ENCODE data around the gene OSBPL6.

DNA sequence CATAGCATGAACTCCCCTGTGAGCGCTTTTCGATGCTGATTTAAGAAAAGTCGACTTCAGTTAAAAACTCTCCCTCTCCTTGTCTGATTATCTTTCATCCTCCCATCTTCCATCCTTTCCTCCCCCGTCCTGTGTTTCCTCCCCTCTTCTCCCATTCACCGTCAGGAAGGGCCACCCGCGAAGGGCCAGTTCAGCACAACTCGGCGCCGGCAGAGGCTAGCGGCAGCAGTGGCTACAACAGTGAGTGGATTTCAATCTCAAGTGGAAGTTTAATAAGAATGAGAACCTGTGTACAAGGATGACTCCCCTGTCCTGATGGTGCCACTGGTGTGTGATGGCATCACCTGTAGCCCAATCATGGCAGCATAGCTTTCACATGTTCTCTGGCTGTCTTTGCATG lies 149.8 kb downstream of the OSBPL6 start:
- TF ChIP-seq ZNF263 (CRISPR knock-in tag; IDR thresholded peaks at IDR 0.05; ENCODE audit: borderline replicate concordance) = no peak
- TF ChIP-seq, protein P1, sequence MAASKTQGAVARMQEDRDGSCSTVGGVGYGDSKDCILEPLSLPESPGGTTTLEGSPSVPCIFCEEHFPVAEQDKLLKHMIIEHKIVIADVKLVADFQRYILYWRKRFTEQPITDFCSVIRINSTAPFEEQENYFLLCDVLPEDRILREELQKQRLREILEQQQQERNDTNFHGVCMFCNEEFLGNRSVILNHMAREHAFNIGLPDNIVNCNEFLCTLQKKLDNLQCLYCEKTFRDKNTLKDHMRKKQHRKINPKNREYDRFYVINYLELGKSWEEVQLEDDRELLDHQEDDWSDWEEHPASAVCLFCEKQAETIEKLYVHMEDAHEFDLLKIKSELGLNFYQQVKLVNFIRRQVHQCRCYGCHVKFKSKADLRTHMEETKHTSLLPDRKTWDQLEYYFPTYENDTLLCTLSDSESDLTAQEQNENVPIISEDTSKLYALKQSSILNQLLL (CRISPR knock-in tag; IDR thresholded peaks at IDR 0.05; ENCODE audit: borderline replicate concordance) = no peak
- TF ChIP-seq, protein P2, sequence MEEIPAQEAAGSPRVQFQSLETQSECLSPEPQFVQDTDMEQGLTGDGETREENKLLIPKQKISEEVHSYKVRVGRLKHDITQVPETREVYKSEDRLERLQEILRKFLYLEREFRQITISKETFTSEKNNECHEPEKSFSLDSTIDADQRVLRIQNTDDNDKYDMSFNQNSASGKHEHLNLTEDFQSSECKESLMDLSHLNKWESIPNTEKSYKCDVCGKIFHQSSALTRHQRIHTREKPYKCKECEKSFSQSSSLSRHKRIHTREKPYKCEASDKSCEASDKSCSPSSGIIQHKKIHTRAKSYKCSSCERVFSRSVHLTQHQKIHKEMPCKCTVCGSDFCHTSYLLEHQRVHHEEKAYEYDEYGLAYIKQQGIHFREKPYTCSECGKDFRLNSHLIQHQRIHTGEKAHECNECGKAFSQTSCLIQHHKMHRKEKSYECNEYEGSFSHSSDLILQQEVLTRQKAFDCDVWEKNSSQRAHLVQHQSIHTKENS (CRISPR knock-in tag; IDR thresholded peaks at IDR 0.05) = no peak
- no peak for TF ChIP-seq TAF1 (IDR thresholded peaks at IDR 0.05; ENCODE audit: control insufficient read depth, extremely low read depth, insufficient read depth, low read length, severe bottlenecking)
- TF ChIP-seq BRF1 (IDR thresholded peaks at IDR 0.05; ENCODE audit: borderline replicate concordance, extremely low read depth, insufficient read length) = no peak
- no peak for TF ChIP-seq ZNF561 (CRISPR knock-in tag; conservative IDR thresholded peaks at IDR 0.05)
- TF ChIP-seq, protein P3, sequence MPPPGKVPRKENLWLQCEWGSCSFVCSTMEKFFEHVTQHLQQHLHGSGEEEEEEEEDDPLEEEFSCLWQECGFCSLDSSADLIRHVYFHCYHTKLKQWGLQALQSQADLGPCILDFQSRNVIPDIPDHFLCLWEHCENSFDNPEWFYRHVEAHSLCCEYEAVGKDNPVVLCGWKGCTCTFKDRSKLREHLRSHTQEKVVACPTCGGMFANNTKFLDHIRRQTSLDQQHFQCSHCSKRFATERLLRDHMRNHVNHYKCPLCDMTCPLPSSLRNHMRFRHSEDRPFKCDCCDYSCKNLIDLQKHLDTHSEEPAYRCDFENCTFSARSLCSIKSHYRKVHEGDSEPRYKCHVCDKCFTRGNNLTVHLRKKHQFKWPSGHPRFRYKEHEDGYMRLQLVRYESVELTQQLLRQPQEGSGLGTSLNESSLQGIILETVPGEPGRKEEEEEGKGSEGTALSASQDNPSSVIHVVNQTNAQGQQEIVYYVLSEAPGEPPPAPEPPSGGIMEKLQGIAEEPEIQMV (tag; conservative IDR thresholded peaks at IDR 0.05; ENCODE audit: low read depth) = no peak
- no peak for TF ChIP-seq FOXK1 (CRISPR knock-in tag; IDR thresholded peaks at IDR 0.05; ENCODE audit: borderline replicate concordance)
- no peak for TF ChIP-seq TFAP4 (CRISPR knock-in tag; IDR thresholded peaks at IDR 0.05; ENCODE audit: borderline replicate concordance)
- no peak for TF ChIP-seq EGR1 (conservative IDR thresholded peaks at IDR 0.05)
- no peak for TF ChIP-seq CTBP1 (IDR thresholded peaks at IDR 0.05; ENCODE audit: borderline replicate concordance)
- no peak for TF ChIP-seq ZNF583 (CRISPR knock-in tag; IDR thresholded peaks at IDR 0.05)
- TF ChIP-seq, protein P4, sequence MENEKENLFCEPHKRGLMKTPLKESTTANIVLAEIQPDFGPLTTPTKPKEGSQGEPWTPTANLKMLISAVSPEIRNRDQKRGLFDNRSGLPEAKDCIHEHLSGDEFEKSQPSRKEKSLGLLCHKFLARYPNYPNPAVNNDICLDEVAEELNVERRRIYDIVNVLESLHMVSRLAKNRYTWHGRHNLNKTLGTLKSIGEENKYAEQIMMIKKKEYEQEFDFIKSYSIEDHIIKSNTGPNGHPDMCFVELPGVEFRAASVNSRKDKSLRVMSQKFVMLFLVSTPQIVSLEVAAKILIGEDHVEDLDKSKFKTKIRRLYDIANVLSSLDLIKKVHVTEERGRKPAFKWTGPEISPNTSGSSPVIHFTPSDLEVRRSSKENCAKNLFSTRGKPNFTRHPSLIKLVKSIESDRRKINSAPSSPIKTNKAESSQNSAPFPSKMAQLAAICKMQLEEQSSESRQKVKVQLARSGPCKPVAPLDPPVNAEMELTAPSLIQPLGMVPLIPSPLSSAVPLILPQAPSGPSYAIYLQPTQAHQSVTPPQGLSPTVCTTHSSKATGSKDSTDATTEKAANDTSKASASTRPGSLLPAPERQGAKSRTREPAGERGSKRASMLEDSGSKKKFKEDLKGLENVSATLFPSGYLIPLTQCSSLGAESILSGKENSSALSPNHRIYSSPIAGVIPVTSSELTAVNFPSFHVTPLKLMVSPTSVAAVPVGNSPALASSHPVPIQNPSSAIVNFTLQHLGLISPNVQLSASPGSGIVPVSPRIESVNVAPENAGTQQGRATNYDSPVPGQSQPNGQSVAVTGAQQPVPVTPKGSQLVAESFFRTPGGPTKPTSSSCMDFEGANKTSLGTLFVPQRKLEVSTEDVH (IDR thresholded peaks at IDR 0.05; ENCODE audit: low read depth, partially characterized antibody) = no peak
- no peak for TF ChIP-seq ZBTB17 (CRISPR knock-in tag; IDR thresholded peaks at IDR 0.05)
